ENCODE measurements around the gene SLX4IP. TPM values are rescaled to one million over a fixed set of nuclear protein-coding genes. Genes with fewer than 3 reads are reported as not detected.
A peak's percentile ranks its signal among the peaks of the same experiment; 100 is the strongest.

Gene SLX4IP
- total and polyA plus RNA-seq, 2 of the 13 experiments (the other 11 are each of a cell fraction or from before 2014, with no cell fraction given), result 3.6 to 7.3 TPM

DNA sequence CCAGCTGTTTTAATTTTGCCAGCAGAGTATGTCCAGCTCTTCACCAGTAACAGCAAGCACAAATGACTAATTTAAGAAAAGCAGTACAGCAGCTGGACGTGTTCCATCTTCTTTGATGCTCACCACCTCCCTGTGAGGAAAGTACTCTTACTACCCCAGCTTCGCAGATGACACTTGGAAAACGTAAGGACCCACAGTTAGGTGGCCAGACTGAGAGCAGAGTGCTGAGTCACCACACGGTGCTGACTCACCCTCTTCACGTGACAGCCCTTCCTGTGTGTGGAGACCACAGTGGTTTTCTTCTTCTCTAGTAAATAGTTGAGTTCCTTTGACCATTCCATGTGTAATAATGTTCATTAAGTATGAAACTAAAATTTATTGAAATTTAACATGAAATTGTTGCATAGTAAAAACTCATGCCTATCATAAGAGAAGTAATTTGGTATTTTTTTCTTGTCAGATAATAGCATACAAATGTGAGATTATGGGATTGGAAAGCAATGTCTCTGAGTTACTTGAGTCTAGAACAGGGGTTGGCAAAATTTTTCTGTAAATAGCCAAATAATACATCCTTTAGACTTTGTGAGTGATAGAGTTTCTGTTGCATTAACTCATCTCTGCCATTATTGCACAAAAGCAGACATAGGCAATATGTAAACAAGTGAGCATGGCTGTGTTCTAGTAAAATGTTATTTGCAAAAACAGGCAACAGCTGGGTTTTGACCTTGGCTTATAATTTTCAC is 76.6 kb downstream of the SLX4IP start (continued):
- TF ChIP-seq, protein P1, sequence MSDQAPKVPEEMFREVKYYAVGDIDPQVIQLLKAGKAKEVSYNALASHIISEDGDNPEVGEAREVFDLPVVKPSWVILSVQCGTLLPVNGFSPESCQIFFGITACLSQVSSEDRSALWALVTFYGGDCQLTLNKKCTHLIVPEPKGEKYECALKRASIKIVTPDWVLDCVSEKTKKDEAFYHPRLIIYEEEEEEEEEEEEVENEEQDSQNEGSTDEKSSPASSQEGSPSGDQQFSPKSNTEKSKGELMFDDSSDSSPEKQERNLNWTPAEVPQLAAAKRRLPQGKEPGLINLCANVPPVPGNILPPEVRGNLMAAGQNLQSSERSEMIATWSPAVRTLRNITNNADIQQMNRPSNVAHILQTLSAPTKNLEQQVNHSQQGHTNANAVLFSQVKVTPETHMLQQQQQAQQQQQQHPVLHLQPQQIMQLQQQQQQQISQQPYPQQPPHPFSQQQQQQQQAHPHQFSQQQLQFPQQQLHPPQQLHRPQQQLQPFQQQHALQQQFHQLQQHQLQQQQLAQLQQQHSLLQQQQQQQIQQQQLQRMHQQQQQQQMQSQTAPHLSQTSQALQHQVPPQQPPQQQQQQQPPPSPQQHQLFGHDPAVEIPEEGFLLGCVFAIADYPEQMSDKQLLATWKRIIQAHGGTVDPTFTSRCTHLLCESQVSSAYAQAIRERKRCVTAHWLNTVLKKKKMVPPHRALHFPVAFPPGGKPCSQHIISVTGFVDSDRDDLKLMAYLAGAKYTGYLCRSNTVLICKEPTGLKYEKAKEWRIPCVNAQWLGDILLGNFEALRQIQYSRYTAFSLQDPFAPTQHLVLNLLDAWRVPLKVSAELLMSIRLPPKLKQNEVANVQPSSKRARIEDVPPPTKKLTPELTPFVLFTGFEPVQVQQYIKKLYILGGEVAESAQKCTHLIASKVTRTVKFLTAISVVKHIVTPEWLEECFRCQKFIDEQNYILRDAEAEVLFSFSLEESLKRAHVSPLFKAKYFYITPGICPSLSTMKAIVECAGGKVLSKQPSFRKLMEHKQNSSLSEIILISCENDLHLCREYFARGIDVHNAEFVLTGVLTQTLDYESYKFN (CRISPR knock-in tag; conservative IDR thresholded peaks at IDR 0.05), result 0 out of 2 replicates have a peak, but pooled peaks have one; percentile 25
- no peak for TF ChIP-seq MED13 (CRISPR knock-in tag; IDR thresholded peaks at IDR 0.05)
- no peak for TF ChIP-seq ZNF224 (CRISPR knock-in tag; IDR thresholded peaks at IDR 0.05)
- TF ChIP-seq, protein P2, sequence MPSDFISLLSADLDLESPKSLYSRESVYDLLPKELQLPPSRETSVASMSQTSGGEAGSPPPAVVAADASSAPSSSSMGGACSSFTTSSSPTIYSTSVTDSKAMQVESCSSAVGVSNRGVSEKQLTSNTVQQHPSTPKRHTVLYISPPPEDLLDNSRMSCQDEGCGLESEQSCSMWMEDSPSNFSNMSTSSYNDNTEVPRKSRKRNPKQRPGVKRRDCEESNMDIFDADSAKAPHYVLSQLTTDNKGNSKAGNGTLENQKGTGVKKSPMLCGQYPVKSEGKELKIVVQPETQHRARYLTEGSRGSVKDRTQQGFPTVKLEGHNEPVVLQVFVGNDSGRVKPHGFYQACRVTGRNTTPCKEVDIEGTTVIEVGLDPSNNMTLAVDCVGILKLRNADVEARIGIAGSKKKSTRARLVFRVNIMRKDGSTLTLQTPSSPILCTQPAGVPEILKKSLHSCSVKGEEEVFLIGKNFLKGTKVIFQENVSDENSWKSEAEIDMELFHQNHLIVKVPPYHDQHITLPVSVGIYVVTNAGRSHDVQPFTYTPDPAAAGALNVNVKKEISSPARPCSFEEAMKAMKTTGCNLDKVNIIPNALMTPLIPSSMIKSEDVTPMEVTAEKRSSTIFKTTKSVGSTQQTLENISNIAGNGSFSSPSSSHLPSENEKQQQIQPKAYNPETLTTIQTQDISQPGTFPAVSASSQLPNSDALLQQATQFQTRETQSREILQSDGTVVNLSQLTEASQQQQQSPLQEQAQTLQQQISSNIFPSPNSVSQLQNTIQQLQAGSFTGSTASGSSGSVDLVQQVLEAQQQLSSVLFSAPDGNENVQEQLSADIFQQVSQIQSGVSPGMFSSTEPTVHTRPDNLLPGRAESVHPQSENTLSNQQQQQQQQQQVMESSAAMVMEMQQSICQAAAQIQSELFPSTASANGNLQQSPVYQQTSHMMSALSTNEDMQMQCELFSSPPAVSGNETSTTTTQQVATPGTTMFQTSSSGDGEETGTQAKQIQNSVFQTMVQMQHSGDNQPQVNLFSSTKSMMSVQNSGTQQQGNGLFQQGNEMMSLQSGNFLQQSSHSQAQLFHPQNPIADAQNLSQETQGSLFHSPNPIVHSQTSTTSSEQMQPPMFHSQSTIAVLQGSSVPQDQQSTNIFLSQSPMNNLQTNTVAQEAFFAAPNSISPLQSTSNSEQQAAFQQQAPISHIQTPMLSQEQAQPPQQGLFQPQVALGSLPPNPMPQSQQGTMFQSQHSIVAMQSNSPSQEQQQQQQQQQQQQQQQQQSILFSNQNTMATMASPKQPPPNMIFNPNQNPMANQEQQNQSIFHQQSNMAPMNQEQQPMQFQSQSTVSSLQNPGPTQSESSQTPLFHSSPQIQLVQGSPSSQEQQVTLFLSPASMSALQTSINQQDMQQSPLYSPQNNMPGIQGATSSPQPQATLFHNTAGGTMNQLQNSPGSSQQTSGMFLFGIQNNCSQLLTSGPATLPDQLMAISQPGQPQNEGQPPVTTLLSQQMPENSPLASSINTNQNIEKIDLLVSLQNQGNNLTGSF (CRISPR knock-in tag; IDR thresholded peaks at IDR 0.05), result no peak
- TF ChIP-seq IRF2 (CRISPR knock-in tag; IDR thresholded peaks at IDR 0.05), result peak; percentile 82
- no peak for TF ChIP-seq ATM (IDR thresholded peaks at IDR 0.05; ENCODE audit: borderline replicate concordance)
- TF ChIP-seq ERF (CRISPR knock-in tag; IDR thresholded peaks at IDR 0.05), result peak; percentile 78; the same call in 1 of the 2 replicates
- TF ChIP-seq CEBPG (CRISPR knock-in tag; IDR thresholded peaks at IDR 0.05), result no peak
- TF ChIP-seq ZSCAN22 (CRISPR knock-in tag; IDR thresholded peaks at IDR 0.05), result no peak
- no peak for TF ChIP-seq ZNF138 (CRISPR knock-in tag; IDR thresholded peaks at IDR 0.05; ENCODE audit: low read depth)
- TF ChIP-seq MTF2 (CRISPR knock-in tag; IDR thresholded peaks at IDR 0.05; ENCODE audit: borderline replicate concordance), result no peak
- no peak for TF ChIP-seq ZNF207 (IDR thresholded peaks at IDR 0.05; ENCODE audit: borderline replicate concordance)
- TF ChIP-seq SNAPC2 (CRISPR knock-in tag; IDR thresholded peaks at IDR 0.05), result no peak
- TF ChIP-seq TEAD2 (CRISPR knock-in tag; IDR thresholded peaks at IDR 0.05), result no peak
- TF ChIP-seq SKI (IDR thresholded peaks at IDR 0.05; ENCODE audit: partially characterized antibody), result no peak
- TF ChIP-seq STAT5B (CRISPR knock-in tag; IDR thresholded peaks at IDR 0.05), result no peak; the same call in 1 of the 2 replicates
- TF ChIP-seq HES4 (CRISPR knock-in tag; IDR thresholded peaks at IDR 0.05; ENCODE audit: borderline replicate concordance), result no peak
- TF ChIP-seq ZNF782 (CRISPR knock-in tag; IDR thresholded peaks at IDR 0.05; ENCODE audit: borderline replicate concordance), result peak; percentile 62; the same call in 1 of the 2 replicates
- no peak for TF ChIP-seq CAMTA2 (CRISPR knock-in tag; IDR thresholded peaks at IDR 0.05; ENCODE audit: borderline replicate concordance)
- TF ChIP-seq PPARG (CRISPR knock-in tag; conservative IDR thresholded peaks at IDR 0.05), result peak; percentile 35
- TF ChIP-seq ZNF776 (CRISPR knock-in tag; IDR thresholded peaks at IDR 0.05), result no peak
- no peak for TF ChIP-seq SIX1 (CRISPR knock-in tag; IDR thresholded peaks at IDR 0.05; ENCODE audit: borderline replicate concordance)
- TF ChIP-seq ZNF432 (CRISPR knock-in tag; IDR thresholded peaks at IDR 0.05; ENCODE audit: borderline replicate concordance), result no peak
- no peak for TF ChIP-seq ZNF550 (CRISPR knock-in tag; IDR thresholded peaks at IDR 0.05; ENCODE audit: borderline replicate concordance)
